ENCODE results near the gene TOM1L2. TPM values are rescaled to one million over a fixed set of nuclear protein-coding genes. Genes with fewer than 3 reads are reported as not detected.

Gene TOM1L2
- total RNA-seq, 4 donors from 2014 or later = 119 to 555 (median 155) TPM

GRCh38 chr17:17845046-17845775 lies 127.0 kb downstream of the TOM1L2 start:
- intact Hi-C loops (cut with DNase I; ENCODE audit: low total_unique reads) = no loop called here
- H3K4me3 ChIP-seq (ENCODE audit: low read depth, poor library complexity, severe bottlenecking) = no peak overlapping the region
- WGBS, 2 donors = 60 to 66% methylated on average over 12 of the region's 13 CpGs
- DNase-seq (ENCODE audit: low spot score in 2 of 2) = no peak
- TF ChIP-seq POLR2A (IDR thresholded peaks at IDR 0.05) = no peak

GRCh38 chr17:17844500-17844899 lies 127.7 kb downstream of the TOM1L2 start:
- no peak for DNase-seq (ENCODE audit: low spot score in 2 of 2)
- intact Hi-C loops (cut with DNase I; ENCODE audit: low total_unique reads) = no loop called here
- TF ChIP-seq POLR2A (IDR thresholded peaks at IDR 0.05) (no peak), CTCF (IDR thresholded peaks at IDR 0.05) (no peak)
- 92 to 93% methylated on average over 6 of the region's 6 CpGs for WGBS, 2 donors
- H3K4me3 ChIP-seq (ENCODE audit: low read depth, poor library complexity, severe bottlenecking) = no peak overlapping the region

GRCh38 chr17:17844079-17844478 lies 128.1 kb downstream of the TOM1L2 start:
- TF ChIP-seq POLR2A (IDR thresholded peaks at IDR 0.05) (no peak), CTCF (IDR thresholded peaks at IDR 0.05) (no peak)
- H3K4me3 ChIP-seq (ENCODE audit: low read depth, poor library complexity, severe bottlenecking) = no peak overlapping the region
- 81 to 82% methylated on average over 7 of the region's 7 CpGs for WGBS, 2 donors
- intact Hi-C loops (cut with DNase I; ENCODE audit: low total_unique reads) = no loop called here
- DNase-seq (ENCODE audit: low spot score in 2 of 2) = no peak

GRCh38 chr17:17843096-17843495 lies 129.1 kb downstream of the TOM1L2 start:
- intact Hi-C loops (cut with DNase I; ENCODE audit: low total_unique reads) = no loop called here
- WGBS, 2 donors = 45 to 53% methylated on average over 4 of the region's 4 CpGs
- no peak for DNase-seq (ENCODE audit: low spot score in 2 of 2)
- TF ChIP-seq POLR2A (IDR thresholded peaks at IDR 0.05) = no peak
- TF ChIP-seq CTCF (IDR thresholded peaks at IDR 0.05) = no peak
- no peak overlapping the region for H3K4me3 ChIP-seq (ENCODE audit: low read depth, poor library complexity, severe bottlenecking)

GRCh38 chr17:17842111-17842876 lies 129.9 kb downstream of the TOM1L2 start:
- no peak for DNase-seq (ENCODE audit: low spot score in 2 of 2)
- TF ChIP-seq CTCF (IDR thresholded peaks at IDR 0.05) = no peak
- TF ChIP-seq POLR2A (IDR thresholded peaks at IDR 0.05) = no peak
- WGBS, 2 donors = 40 to 51% methylated on average over 1 to 9 of the region's 9 CpGs
- intact Hi-C loops (cut with DNase I; ENCODE audit: low total_unique reads) = no loop called here
- H3K4me3 ChIP-seq (ENCODE audit: low read depth, poor library complexity, severe bottlenecking) = no peak overlapping the region

- WGBS, 2 donors = 50 to 86% methylated on average over 1 of the region's 1 CpG
- DNase-seq (ENCODE audit: low spot score in 2 of 2) = no peak
- no peak for TF ChIP-seq POLR2A (IDR thresholded peaks at IDR 0.05)
- no peak for TF ChIP-seq CTCF (IDR thresholded peaks at IDR 0.05)
- intact Hi-C loops (cut with DNase I; ENCODE audit: low total_unique reads) = no loop called here
- H3K4me3 ChIP-seq (ENCODE audit: low read depth, poor library complexity, severe bottlenecking) = no peak overlapping the region
Measured at GRCh38 chr17:17841601-17842025, 130.6 kb downstream of the TOM1L2 start.

Data from lower leg skin (tissue), 4 donors.